ENCODE data around the gene MAVS. TPM values are rescaled to one million over a fixed set of nuclear protein-coding genes. Genes with fewer than 3 reads are reported as not detected.

The MAVS gene
- total and polyA plus RNA-seq, 8 donors, result 9.5 to 25.1 (median 20.9) TPM

- FAIRE-seq (no peak), ATAC-seq (no peak), DNase-seq (no peak)
- TF ChIP-seq CTCF (IDR thresholded peaks at IDR 0.05), result no peak
- Histone ChIP-seq H3K9me3 (no peaks in the 10 kb centered on the region), H3K4me3 (no peak overlapping the region), H3K4me1 (peaks cover 0 to 7% (median 0%) of the 10 kb centered on the region in 3 donors), H3K36me3 (no peaks in the 10 kb centered on the region), H3K27ac (no peak overlapping the region), H3K27me3 (no peaks in the 10 kb centered on the region)
- 92 to 95% methylated on average over 3 of the region's 3 CpGs for WGBS, 2 donors
- intact Hi-C loops (cut with DNase I), result no loop called here
These were observed 47.8 kb upstream of the MAVS start for GRCh38 chr20:3798908-3799248.

GRCh38 chr20:3800256-3800877 lies 46.3 kb upstream of the MAVS start:
- intact Hi-C loops (cut with DNase I), result no loop called here
- TF ChIP-seq CTCF (IDR thresholded peaks at IDR 0.05), result no peak
- Histone ChIP-seq H3K9me3 (no peaks in the 10 kb centered on the region), H3K4me1 (peaks cover 0 to 7% (median 0%) of the 10 kb centered on the region in 3 donors), H3K27me3 (no peaks in the 10 kb centered on the region), H3K27ac (no peak overlapping the region), H3K4me3 (no peak overlapping the region), H3K36me3 (no peaks in the 10 kb centered on the region)
- no peak for ATAC-seq
- 94 to 95% methylated on average over 11 to 18 of the region's 18 CpGs for WGBS, 2 donors
- FAIRE-seq, result no peak
- DNase-seq, result peak in 1 of 6 donors; percentile 9

- TF ChIP-seq CTCF (IDR thresholded peaks at IDR 0.05), result no peak
- ATAC-seq (no peak), DNase-seq (peak in 1 of 6 donors; percentile 21), FAIRE-seq (no peak)
- whole genome bisulfite sequencing, 2 donors, result 94 to 97% methylated on average over 8 of the region's 8 CpGs
- H3K36me3 ChIP-seq, result no peaks in the 10 kb centered on the region
- no peak overlapping the region for H3K4me3 ChIP-seq
- no peaks in the 10 kb centered on the region for H3K9me3 ChIP-seq
- no peaks in the 10 kb centered on the region for H3K27me3 ChIP-seq
- peaks cover 1 to 9% (median 3%) of the 10 kb centered on the region in 3 donors for H3K4me1 ChIP-seq
- H3K27ac ChIP-seq, result no peak overlapping the region
- intact Hi-C loops (cut with DNase I), result no loop called here
These were observed 45.8 kb upstream of the MAVS start for GRCh38 chr20:3800878-3801260.

GRCh38 chr20:3801299-3801698 lies 45.3 kb upstream of the MAVS start:
- intact Hi-C loops (cut with DNase I), result no loop called here
- ATAC-seq (no peak), FAIRE-seq (no peak), DNase-seq (peak in 1 of 6 donors; percentile 3)
- 87 to 96% methylated on average over 4 of the region's 4 CpGs for WGBS, 2 donors
- H3K27me3 ChIP-seq, result no peaks in the 10 kb centered on the region
- TF ChIP-seq CTCF (IDR thresholded peaks at IDR 0.05), result no peak
- no peaks in the 10 kb centered on the region for H3K9me3 ChIP-seq
- H3K27ac ChIP-seq, result no peak overlapping the region
- H3K4me1 ChIP-seq, result peaks cover 6 to 13% (median 8%) of the 10 kb centered on the region in 3 donors
- no peaks in the 10 kb centered on the region for H3K36me3 ChIP-seq
- no peak overlapping the region for H3K4me3 ChIP-seq

- Histone ChIP-seq H3K4me3 (no peak overlapping the region), H3K27ac (no peak overlapping the region), H3K36me3 (no peaks in the 10 kb centered on the region), H3K27me3 (no peaks in the 10 kb centered on the region), H3K4me1 (peaks cover 6 to 17% (median 12%) of the 10 kb centered on the region in 3 donors), H3K9me3 (no peaks in the 10 kb centered on the region)
- DNase-seq (peak in 1 of 6 donors; percentile 26), FAIRE-seq (no peak), ATAC-seq (no peak)
- no peak for TF ChIP-seq CTCF (IDR thresholded peaks at IDR 0.05)
- intact Hi-C loops (cut with DNase I), result no loop called here
- 97 to 98% methylated on average over 13 of the region's 13 CpGs for WGBS, 2 donors
These were observed 44.8 kb upstream of the MAVS start for GRCh38 chr20:3801846-3802245.

Measured in pancreas (tissue), 10 donors.